HepG2 (cell line): ENCODE measurements around the gene SSBP2.
"Not testable (repeated sequence)": the region's sequence is repeated elsewhere in the genome, so short reads cannot be mapped to it uniquely, and the experiment has no call there.

Experiments
- CBX5 ChIP-seq: sonication (generic); formaldehyde crosslinking; IDR thresholded peaks from 2 replicates; pipeline ENCODE4 v1.4.0; 2020; ENCODE audit warnings: missing genetic modification reagents, borderline replicate concordance
- IKZF1 ChIP-seq: fragments of 450-650 bp; IDR thresholded peaks from 2 replicates; pipeline ENCODE4 v1.7.1; 2016
- KDM1A ChIP-seq: IDR thresholded peaks from 2 replicates; pipeline ENCODE4 v1.6.1; 2016; ENCODE audit warnings: missing compliant biosample characterization
- MTF1 ChIP-seq: sonication (generic); formaldehyde crosslinking; IDR thresholded peaks from 2 replicates; pipeline ENCODE4 v1.5.0; 2020; ENCODE audit warnings: missing genetic modification reagents
- REL ChIP-seq: sonication (generic); formaldehyde crosslinking; conservative IDR thresholded peaks from 2 replicates; pipeline ENCODE4 v1.8.0; 2022; ENCODE audit warnings: mild to moderate bottlenecking, missing genetic modification reagents, moderate library complexity
- ZNF335 ChIP-seq: sonication (generic); formaldehyde crosslinking; IDR thresholded peaks from 2 replicates; pipeline ENCODE4 v1.4.0; 2020; ENCODE audit warnings: missing genetic modification reagents
- ZSCAN30 ChIP-seq: sonication (generic); formaldehyde crosslinking; IDR thresholded peaks from 2 replicates; pipeline ENCODE4 v1.5.0; 2020; ENCODE audit warnings: mild to moderate bottlenecking, missing genetic modification reagents
- TF ChIP-seq, protein P1 (sequence below): sonication (generic); formaldehyde crosslinking; IDR thresholded peaks from 2 replicates; pipeline ENCODE4 v1.5.0; 2020; ENCODE audit warnings: mild to moderate bottlenecking, missing genetic modification reagents
- TF ChIP-seq, protein P2 (sequence below): sonication (generic); formaldehyde crosslinking; IDR thresholded peaks from 2 replicates; pipeline ENCODE4 v1.5.0; 2020; ENCODE audit warnings: mild to moderate bottlenecking, missing genetic modification reagents, moderate library complexity
- TF ChIP-seq, protein P3 (sequence below): sonication (generic); formaldehyde crosslinking; IDR thresholded peaks from 2 replicates; pipeline ENCODE4 v1.4.0; 2020; ENCODE audit warnings: missing genetic modification reagents
- TF ChIP-seq, protein P4 (sequence below), 2 experiments: sonication (generic) in 1 of 2; formaldehyde crosslinking in 1 of 2; IDR thresholded peaks; 2 replicates each; pipeline versions ENCODE4 v1.4.0 to v1.6.1; 2018 to 2020; ENCODE audit warnings: missing genetic modification reagents in 2 of 2, borderline replicate concordance in 1 of 2, low read depth in 1 of 2, mild to moderate bottlenecking in 1 of 2, missing biosample characterization in 1 of 2

DNA sequence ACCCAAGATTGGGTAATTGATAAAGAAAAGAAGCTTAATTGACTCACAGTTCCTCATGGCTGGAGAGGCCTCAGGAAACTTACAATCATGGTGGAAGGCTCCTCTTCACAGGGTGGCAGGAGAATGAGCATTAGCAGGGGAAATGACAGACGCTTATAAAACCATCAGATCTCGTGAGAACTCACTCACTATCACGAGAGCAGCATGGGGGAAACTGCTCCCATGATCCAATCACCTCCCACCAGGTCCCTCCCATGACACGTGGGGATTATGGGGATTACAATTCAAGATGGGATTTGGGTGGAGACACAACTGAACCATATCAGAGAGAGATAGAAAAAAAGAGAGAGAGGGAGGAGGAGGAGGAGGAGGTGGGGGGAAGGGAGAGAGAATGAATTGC is 343.1 kb downstream of the SSBP2 start:
- TF ChIP-seq IKZF1; CBX5 (CRISPR knock-in tag); ZNF335 (CRISPR knock-in tag); MTF1; REL (CRISPR knock-in tag); ZSCAN30; KDM1A: not testable (repeated sequence)
- TF ChIP-seq, protein P1, sequence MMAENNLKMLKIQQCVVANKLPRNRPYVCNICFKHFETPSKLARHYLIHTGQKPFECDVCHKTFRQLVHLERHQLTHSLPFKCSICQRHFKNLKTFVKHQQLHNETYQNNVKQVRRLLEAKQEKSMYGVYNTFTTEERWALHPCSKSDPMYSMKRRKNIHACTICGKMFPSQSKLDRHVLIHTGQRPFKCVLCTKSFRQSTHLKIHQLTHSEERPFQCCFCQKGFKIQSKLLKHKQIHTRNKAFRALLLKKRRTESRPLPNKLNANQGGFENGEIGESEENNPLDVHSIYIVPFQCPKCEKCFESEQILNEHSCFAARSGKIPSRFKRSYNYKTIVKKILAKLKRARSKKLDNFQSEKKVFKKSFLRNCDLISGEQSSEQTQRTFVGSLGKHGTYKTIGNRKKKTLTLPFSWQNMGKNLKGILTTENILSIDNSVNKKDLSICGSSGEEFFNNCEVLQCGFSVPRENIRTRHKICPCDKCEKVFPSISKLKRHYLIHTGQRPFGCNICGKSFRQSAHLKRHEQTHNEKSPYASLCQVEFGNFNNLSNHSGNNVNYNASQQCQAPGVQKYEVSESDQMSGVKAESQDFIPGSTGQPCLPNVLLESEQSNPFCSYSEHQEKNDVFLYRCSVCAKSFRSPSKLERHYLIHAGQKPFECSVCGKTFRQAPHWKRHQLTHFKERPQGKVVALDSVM (CRISPR knock-in tag): not testable (repeated sequence)
- TF ChIP-seq, protein P2, sequence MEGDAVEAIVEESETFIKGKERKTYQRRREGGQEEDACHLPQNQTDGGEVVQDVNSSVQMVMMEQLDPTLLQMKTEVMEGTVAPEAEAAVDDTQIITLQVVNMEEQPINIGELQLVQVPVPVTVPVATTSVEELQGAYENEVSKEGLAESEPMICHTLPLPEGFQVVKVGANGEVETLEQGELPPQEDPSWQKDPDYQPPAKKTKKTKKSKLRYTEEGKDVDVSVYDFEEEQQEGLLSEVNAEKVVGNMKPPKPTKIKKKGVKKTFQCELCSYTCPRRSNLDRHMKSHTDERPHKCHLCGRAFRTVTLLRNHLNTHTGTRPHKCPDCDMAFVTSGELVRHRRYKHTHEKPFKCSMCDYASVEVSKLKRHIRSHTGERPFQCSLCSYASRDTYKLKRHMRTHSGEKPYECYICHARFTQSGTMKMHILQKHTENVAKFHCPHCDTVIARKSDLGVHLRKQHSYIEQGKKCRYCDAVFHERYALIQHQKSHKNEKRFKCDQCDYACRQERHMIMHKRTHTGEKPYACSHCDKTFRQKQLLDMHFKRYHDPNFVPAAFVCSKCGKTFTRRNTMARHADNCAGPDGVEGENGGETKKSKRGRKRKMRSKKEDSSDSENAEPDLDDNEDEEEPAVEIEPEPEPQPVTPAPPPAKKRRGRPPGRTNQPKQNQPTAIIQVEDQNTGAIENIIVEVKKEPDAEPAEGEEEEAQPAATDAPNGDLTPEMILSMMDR (CRISPR knock-in tag): not testable (repeated sequence)
- TF ChIP-seq, protein P3, sequence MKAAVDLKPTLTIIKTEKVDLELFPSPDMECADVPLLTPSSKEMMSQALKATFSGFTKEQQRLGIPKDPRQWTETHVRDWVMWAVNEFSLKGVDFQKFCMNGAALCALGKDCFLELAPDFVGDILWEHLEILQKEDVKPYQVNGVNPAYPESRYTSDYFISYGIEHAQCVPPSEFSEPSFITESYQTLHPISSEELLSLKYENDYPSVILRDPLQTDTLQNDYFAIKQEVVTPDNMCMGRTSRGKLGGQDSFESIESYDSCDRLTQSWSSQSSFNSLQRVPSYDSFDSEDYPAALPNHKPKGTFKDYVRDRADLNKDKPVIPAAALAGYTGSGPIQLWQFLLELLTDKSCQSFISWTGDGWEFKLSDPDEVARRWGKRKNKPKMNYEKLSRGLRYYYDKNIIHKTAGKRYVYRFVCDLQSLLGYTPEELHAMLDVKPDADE (CRISPR knock-in tag): not testable (repeated sequence)
- TF ChIP-seq, protein P4, sequence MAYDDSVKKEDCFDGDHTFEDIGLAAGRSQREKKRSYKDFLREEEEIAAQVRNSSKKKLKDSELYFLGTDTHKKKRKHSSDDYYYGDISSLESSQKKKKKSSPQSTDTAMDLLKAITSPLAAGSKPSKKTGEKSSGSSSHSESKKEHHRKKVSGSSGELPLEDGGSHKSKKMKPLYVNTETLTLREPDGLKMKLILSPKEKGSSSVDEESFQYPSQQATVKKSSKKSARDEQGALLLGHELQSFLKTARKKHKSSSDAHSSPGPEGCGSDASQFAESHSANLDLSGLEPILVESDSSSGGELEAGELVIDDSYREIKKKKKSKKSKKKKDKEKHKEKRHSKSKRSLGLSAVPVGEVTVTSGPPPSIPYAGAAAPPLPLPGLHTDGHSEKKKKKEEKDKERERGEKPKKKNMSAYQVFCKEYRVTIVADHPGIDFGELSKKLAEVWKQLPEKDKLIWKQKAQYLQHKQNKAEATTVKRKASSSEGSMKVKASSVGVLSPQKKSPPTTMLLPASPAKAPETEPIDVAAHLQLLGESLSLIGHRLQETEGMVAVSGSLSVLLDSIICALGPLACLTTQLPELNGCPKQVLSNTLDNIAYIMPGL (CRISPR knock-in tag; IDR thresholded peaks at IDR 0.05; ENCODE audit: borderline replicate concordance in 1 of 2, low read depth in 1 of 2): not testable (repeated sequence)
